ENCODE results near the gene HEPN1. TPM values are rescaled to one million over a fixed set of nuclear protein-coding genes. Genes with fewer than 3 reads are reported as not detected.
A peak's percentile ranks its signal among the peaks of the same experiment; 100 is the strongest.

HEPN1 gene
- total and polyA plus RNA-seq, 2 experiments from 2014 or later: not detected

- H3K4me3 ChIP-seq: no peak overlapping the region
- no peak overlapping the region for H2AFZ ChIP-seq
- no peaks in the 10 kb centered on the region for H3K36me3 ChIP-seq (ENCODE audit: insufficient read depth)
- H3F3A ChIP-seq (replicated peaks; ENCODE audit: low read depth): no peaks in the 10 kb centered on the region
- H4K20me1 ChIP-seq (replicated peaks; ENCODE audit: insufficient read depth): no peaks in the 10 kb centered on the region
- no peaks in the 10 kb centered on the region for H3K79me2 ChIP-seq (replicated peaks; ENCODE audit: insufficient read depth)
- peaks cover 4% of the 10 kb centered on the region for H3K27me3 Mint-ChIP-seq (ENCODE audit: insufficient read depth, low read depth, poor library complexity)
- no peaks in the 10 kb centered on the region for H3K4me1 Mint-ChIP-seq
- H3K9me3 Mint-ChIP-seq: no peaks in the 10 kb centered on the region
- H3K27me3 ChIP-seq (ENCODE audit: insufficient read depth): peaks cover 11% of the 10 kb centered on the region; the same call in 1 of the 2 replicates
- no peak overlapping the region for H3K4me2 ChIP-seq
- no peaks in the 10 kb centered on the region for H3K9me2 ChIP-seq (ENCODE audit: insufficient read depth)
- no peak overlapping the region for H3K27ac Mint-ChIP-seq
- H3K27ac ChIP-seq (ENCODE audit: low read depth): no peak overlapping the region
- TF ChIP-seq CTCF (conservative IDR thresholded peaks at IDR 0.05; ENCODE audit: low read depth in 2 of 2) (peak; percentile 41 to 46), ZNF462 (CRISPR knock-in tag; IDR thresholded peaks at IDR 0.05) (no peak)
- no peaks in the 10 kb centered on the region for H3K36me3 Mint-ChIP-seq (ENCODE audit: low read depth)
- DNase-seq (ENCODE audit: low spot score) (peak; percentile 21), ATAC-seq (no peak)
- no peak overlapping the region for H3K4me3 Mint-ChIP-seq
- H3K4me1 ChIP-seq (ENCODE audit: insufficient read depth): no peaks in the 10 kb centered on the region
These were observed 16.0 kb downstream of the HEPN1 start for GRCh38 chr11:124934862-124935547.

All from GM23338 (cell line).